A549 (cell line): ENCODE measurements around the gene SDC1. TPM values are rescaled to one million over a fixed set of nuclear protein-coding genes. Genes with fewer than 3 reads are reported as not detected.

Experiments used
- ATAC-seq, 2 experiments: fragments of 200-7000 bp in 1 of 2; fragments of >200 bp in 1 of 2; cut with Nextera tagmentation in 1 of 2; cut with Tn5 transposase in 1 of 2; 3 replicates each; pipeline versions ENCODE4 v1.8.0 to v1.9.1; 2018 to 2020; ENCODE audit warnings: mild to moderate bottlenecking in 1 of 2, moderate library complexity in 1 of 2
- CTCF ChIA-PET: fragments of 300-600 bp; sonication (Branson Sonifier 250); formaldehyde crosslinking; extraction: SDS; loops from one replicate; lab custom pipeline; 2021; ENCODE audit warnings: antibody characterized with exemption, inconsistent platforms; lab: Yijun Ruan, JAX
- POLR2A ChIA-PET: fragments of 350-600 bp; formaldehyde crosslinking; extraction: SDS; loops from one replicate; lab custom pipeline; 2021; ENCODE audit warnings: antibody characterized with exemption, inconsistent platforms; lab: Yijun Ruan, JAX
- DNase-seq, 2 experiments: peaks; one replicate each; pipeline versions ENCODE4 v3.0.0 to v3.0.0-alpha.2; 2011 to 2016; ENCODE audit warnings: low read depth in 1 of 2, low spot score in 1 of 2
- FAIRE-seq: peaks from 2 replicates; lab custom pipeline; 2011; peaks lifted over from hg19 to GRCh38; lab: Jason Lieb, UNC
- H3K27ac ChIP-seq, 2 experiments: fragments of >200 bp; sonication (Bioruptor Twin); formaldehyde crosslinking; 3 replicates each; pipeline ENCODE4 v1.5.1; 2016 to 2017
- H3K4me1 ChIP-seq: fragments of >200 bp; sonication (Bioruptor Twin); formaldehyde crosslinking; 3 replicates; pipeline ENCODE4 v1.6.1; 2016
- H3K4me2 ChIP-seq: fragments of >200 bp; sonication (Bioruptor Twin); formaldehyde crosslinking; 3 replicates; pipeline ENCODE4 v1.6.1; 2016
- H3K4me3 ChIP-seq: fragments of >200 bp; sonication (Bioruptor Twin); formaldehyde crosslinking; 3 replicates; pipeline ENCODE4 v1.5.1; 2016
- H3K9me3 ChIP-seq: fragments of >200 bp; sonication (Bioruptor Twin); formaldehyde crosslinking; 3 replicates; pipeline ENCODE4 v1.6.1; 2016
- BHLHE40 ChIP-seq: IDR thresholded peaks from 2 replicates; pipeline ENCODE4 v1.6.1; 2012; ENCODE audit warnings: low read depth, low read length, inconsistent platforms
- CHD4 ChIP-seq: fragments of 200-600 bp; sonication (generic); IDR thresholded peaks from 2 replicates; pipeline ENCODE4 v1.6.1; 2016; ENCODE audit warnings: antibody characterized with exemption, mild to moderate bottlenecking, borderline replicate concordance
- EHF ChIP-seq: fragments of 250-450 bp; sonication (Bioruptor Pico); IDR thresholded peaks from 2 replicates; pipeline ENCODE4 v1.5.0; 2020; ENCODE audit warnings: mild to moderate bottlenecking
- EHMT2 ChIP-seq: fragments of 200-600 bp; sonication (generic); IDR thresholded peaks from 2 replicates; pipeline ENCODE4 v1.6.1; 2016; ENCODE audit warnings: antibody characterized with exemption, low read depth, mild to moderate bottlenecking, moderate library complexity
- EP300 ChIP-seq, 2 experiments: fragments of >200 bp; sonication (Bioruptor Twin); formaldehyde crosslinking; IDR thresholded peaks; 2 replicates in 1 of 2; 3 replicates in 1 of 2; pipeline ENCODE4 v1.6.1; 2016 to 2017
- ESRRA ChIP-seq: fragments of 150-350 bp; IDR thresholded peaks from 2 replicates; pipeline ENCODE4 v1.6.1; 2014; ENCODE audit warnings: mild to moderate bottlenecking, low read length, borderline replicate concordance
- FOXS1 ChIP-seq: fragments of 250-450 bp; sonication (Bioruptor Pico); IDR thresholded peaks from 2 replicates; pipeline ENCODE4 v1.5.0; 2020; ENCODE audit warnings: mild to moderate bottlenecking, moderate library complexity
- HOXA7 ChIP-seq: fragments of 250-450 bp; sonication (Bioruptor Pico); IDR thresholded peaks from 2 replicates; pipeline ENCODE4 v1.5.0; 2020; ENCODE audit warnings: mild to moderate bottlenecking, moderate library complexity
- HOXB13 ChIP-seq: fragments of 250-450 bp; sonication (Bioruptor Pico); IDR thresholded peaks from 2 replicates; pipeline ENCODE4 v1.5.0; 2020; ENCODE audit warnings: low read depth, mild to moderate bottlenecking, moderate library complexity
- KDM1A ChIP-seq: fragments of 200-600 bp; sonication (generic); IDR thresholded peaks from 2 replicates; pipeline ENCODE4 v1.6.1; 2016; ENCODE audit warnings: low read depth, mild to moderate bottlenecking
- NPAS2 ChIP-seq: fragments of 250-450 bp; sonication (Bioruptor Pico); IDR thresholded peaks from 2 replicates; pipeline ENCODE4 v1.8.0; 2022; ENCODE audit warnings: mild to moderate bottlenecking, moderate library complexity, borderline replicate concordance
- NR3C1 ChIP-seq: fragments of >200 bp; sonication (Bioruptor Twin); formaldehyde crosslinking; IDR thresholded peaks from 3 replicates; pipeline ENCODE4 v1.6.1; 2017
- RARB ChIP-seq: fragments of 250-450 bp; sonication (Bioruptor Pico); IDR thresholded peaks from 2 replicates; pipeline ENCODE4 v1.8.0; 2021; ENCODE audit warnings: mild to moderate bottlenecking, moderate library complexity
- RFX5 ChIP-seq: fragments of 450-650 bp; IDR thresholded peaks from 2 replicates; pipeline ENCODE4 v1.7.1; 2014; ENCODE audit warnings: antibody characterized with exemption, mild to moderate bottlenecking, moderate library complexity
- RNF2 ChIP-seq: fragments of 200-600 bp; sonication (generic); IDR thresholded peaks from 2 replicates; pipeline ENCODE4 v1.6.1; 2016; ENCODE audit warnings: low read depth, mild to moderate bottlenecking, antibody characterized with exemption, moderate library complexity, borderline replicate concordance
- TP53 ChIP-seq: fragments of 250-450 bp; sonication (Bioruptor Pico); IDR thresholded peaks from 2 replicates; pipeline ENCODE4 v1.5.0; 2021; ENCODE audit warnings: mild to moderate bottlenecking, moderate library complexity
- ZSCAN20 ChIP-seq: fragments of 250-450 bp; sonication (Bioruptor Pico); IDR thresholded peaks from 2 replicates; pipeline ENCODE4 v1.8.0; 2022; ENCODE audit warnings: mild to moderate bottlenecking, moderate library complexity
- WGBS: methylation state at CpG from one replicate; pipeline ENCODE4 v1.1.6; 2017; ENCODE audit errors: missing lambda C conversion rate; 5-methylcytosine and 5-hydroxymethylcytosine counted together
- polyA plus RNA-seq, 4 experiments: library from polyadenylated mRNA; depleted of rRNA in 3 of 4; stranded (reverse); fragments of >200 nt; fragmentation: RNase III in 1 of 4; extraction: RNeasy Plus Mini Kit Qiagen cat#74134 plus additional on column Dnase treatment in 1 of 4; gene quantifications; 2 replicates in 3 of 4; 3 replicates in 1 of 4; pipeline ENCODE4 v1.2.3, GENCODE V29; 2011 to 2017
- TF ChIP-seq, protein P1 (sequence below): fragments of >200 bp; sonication (Bioruptor Twin); formaldehyde crosslinking; IDR thresholded peaks from 3 replicates; pipeline ENCODE4 v1.5.1; 2016
- TF ChIP-seq, protein P2 (sequence below): IDR thresholded peaks from 2 replicates; pipeline ENCODE4 v1.6.1; 2012

The SDC1 gene
- polyA plus RNA-seq, 2 of the 4 experiments (the other 2 are of a cell fraction), result 116 to 171 TPM

DNA sequence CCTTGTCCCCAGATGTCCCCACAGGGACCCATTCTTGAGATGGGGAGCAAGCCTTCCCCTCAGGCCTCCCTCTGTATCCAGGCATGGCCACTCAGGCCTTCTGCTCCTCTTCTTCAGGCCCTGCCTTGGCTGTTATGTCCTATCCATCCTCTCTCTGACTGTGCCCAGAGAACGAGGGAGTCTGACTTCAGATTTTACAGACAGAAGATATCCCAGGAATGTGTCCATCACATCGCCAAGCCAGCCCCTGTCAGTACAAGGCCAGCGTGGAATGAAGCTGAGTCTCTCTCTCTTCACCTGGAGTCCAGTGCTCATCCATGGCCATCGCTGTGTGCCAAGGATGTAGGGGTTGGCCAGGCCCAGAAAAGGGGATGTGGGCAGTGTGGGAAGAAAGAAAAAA is 57.6 kb downstream of the SDC1 start (continued):
- TF ChIP-seq EHF (CRISPR knock-in tag) (no peak), NPAS2 (CRISPR knock-in tag) (no peak), EHMT2 (no peak), HOXA7 (CRISPR knock-in tag) (no peak)
- TF ChIP-seq, protein P1, sequence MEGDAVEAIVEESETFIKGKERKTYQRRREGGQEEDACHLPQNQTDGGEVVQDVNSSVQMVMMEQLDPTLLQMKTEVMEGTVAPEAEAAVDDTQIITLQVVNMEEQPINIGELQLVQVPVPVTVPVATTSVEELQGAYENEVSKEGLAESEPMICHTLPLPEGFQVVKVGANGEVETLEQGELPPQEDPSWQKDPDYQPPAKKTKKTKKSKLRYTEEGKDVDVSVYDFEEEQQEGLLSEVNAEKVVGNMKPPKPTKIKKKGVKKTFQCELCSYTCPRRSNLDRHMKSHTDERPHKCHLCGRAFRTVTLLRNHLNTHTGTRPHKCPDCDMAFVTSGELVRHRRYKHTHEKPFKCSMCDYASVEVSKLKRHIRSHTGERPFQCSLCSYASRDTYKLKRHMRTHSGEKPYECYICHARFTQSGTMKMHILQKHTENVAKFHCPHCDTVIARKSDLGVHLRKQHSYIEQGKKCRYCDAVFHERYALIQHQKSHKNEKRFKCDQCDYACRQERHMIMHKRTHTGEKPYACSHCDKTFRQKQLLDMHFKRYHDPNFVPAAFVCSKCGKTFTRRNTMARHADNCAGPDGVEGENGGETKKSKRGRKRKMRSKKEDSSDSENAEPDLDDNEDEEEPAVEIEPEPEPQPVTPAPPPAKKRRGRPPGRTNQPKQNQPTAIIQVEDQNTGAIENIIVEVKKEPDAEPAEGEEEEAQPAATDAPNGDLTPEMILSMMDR, result no peak
- TF ChIP-seq, protein P2, sequence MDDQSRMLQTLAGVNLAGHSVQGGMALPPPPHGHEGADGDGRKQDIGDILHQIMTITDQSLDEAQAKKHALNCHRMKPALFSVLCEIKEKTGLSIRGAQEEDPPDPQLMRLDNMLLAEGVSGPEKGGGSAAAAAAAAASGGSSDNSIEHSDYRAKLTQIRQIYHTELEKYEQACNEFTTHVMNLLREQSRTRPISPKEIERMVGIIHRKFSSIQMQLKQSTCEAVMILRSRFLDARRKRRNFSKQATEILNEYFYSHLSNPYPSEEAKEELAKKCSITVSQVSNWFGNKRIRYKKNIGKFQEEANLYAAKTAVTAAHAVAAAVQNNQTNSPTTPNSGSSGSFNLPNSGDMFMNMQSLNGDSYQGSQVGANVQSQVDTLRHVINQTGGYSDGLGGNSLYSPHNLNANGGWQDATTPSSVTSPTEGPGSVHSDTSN, result no peak

DNA sequence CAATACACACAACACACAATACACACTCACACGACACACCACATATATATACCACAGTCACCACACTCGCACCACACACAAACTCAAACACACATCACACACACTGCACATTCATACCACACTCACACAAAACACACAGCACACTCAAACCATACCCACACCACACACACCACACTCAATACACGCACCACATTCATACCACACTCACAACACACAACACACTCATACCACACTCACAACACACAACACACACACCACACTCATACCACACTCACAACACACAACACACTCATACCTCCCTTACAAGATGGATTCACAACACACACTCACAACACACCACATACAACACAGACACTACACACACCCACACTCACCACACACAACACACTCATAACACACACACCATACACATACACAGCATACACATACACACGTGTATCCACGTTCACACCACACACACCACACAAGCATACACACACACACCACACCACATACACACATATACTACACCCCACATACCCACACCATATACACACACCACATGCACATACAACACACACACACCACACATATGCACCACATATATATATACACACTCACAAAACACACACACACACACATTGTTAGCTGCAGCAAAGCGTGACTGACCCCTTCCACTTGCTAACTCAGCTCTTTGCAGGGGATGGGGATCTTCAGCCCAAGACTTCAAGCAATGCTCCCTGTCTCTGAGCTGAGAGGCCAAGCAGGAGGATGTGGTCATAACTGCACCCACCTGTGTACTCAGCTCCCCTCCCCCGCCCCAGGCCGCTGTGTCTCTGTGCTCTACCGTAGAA is 59.0 kb downstream of the SDC1 start:
- no peak for FAIRE-seq
- peak; percentile 13 to 15; a peak in 3 of 6 replicates for ATAC-seq
- H3K4me2 ChIP-seq, result peak overlapping the region; percentile 55
- POLR2A ChIA-PET, result no interaction called here
- H3K4me1 ChIP-seq, result peaks cover 29% of the 10 kb centered on the region
- no peak for TF ChIP-seq BHLHE40
- CTCF ChIA-PET, result interaction anchor here (0.8 to 3.0 kb wide), 7 partner anchors 11 to 61 kb away, joined by 4 to 21 read pairs (median 6); partner anchors contain the start of gene SDC1
- no peaks in the 10 kb centered on the region for H3K9me3 ChIP-seq
- 75% methylated on average over 9 of the region's 9 CpGs for WGBS
- DNase-seq, result no peak
- H3K4me3 ChIP-seq, result no peak overlapping the region
- H3K27ac ChIP-seq, result peak overlapping the region; percentile 71 to 81

DNA sequence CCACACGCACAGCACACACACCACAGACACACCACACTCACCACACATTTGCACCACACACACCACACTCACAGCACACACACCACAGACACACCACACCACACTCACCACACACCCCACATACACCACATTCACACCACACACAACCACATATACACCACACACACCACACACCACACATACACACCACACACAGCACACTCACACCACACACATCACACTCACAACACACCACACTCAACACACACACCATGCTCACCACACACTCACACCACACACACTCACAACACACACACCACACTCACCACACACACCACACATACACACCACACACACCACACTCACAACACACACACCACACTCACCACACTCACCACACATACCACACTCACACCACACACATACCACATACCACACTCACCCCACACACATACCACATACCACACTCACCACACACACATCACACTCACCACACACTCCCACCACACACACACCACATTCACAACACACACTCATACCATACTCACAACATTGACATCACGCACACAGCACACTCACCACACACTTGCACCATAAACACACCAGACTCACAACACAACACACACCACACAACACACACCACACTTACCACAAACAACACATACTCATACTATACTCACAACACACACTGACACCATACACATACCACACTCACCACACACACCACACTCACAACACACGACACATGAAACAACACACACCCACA is 60.0 kb downstream of the SDC1 start:
- no peak overlapping the region for H3K4me3 ChIP-seq
- peaks cover 29% of the 10 kb centered on the region for H3K4me1 ChIP-seq
- POLR2A ChIA-PET, result no interaction called here
- 0 out of 2 replicates have a peak, but pooled peaks have one; percentile 63 for TF ChIP-seq CHD4
- TF ChIP-seq, protein P2, result no peak
- WGBS, result 92% methylated on average over 3 of the region's 3 CpGs
- H3K9me3 ChIP-seq, result 0 out of 3 replicates have a peak, but pooled peaks cover under 1% of the 10 kb centered on the region
- ATAC-seq (no peak), DNase-seq (no peak), FAIRE-seq (peak; percentile 76)
- H3K4me2 ChIP-seq, result no peak overlapping the region
- CTCF ChIA-PET, result interaction anchor here (1.3 to 3.5 kb wide), 4 partner anchors 13 to 57 kb away, joined by 3 to 11 read pairs (median 4); no protein-coding TSS in a partner anchor
- peak overlapping the region; percentile 0 to 81; a peak in 4 of 6 replicates for H3K27ac ChIP-seq

DNA sequence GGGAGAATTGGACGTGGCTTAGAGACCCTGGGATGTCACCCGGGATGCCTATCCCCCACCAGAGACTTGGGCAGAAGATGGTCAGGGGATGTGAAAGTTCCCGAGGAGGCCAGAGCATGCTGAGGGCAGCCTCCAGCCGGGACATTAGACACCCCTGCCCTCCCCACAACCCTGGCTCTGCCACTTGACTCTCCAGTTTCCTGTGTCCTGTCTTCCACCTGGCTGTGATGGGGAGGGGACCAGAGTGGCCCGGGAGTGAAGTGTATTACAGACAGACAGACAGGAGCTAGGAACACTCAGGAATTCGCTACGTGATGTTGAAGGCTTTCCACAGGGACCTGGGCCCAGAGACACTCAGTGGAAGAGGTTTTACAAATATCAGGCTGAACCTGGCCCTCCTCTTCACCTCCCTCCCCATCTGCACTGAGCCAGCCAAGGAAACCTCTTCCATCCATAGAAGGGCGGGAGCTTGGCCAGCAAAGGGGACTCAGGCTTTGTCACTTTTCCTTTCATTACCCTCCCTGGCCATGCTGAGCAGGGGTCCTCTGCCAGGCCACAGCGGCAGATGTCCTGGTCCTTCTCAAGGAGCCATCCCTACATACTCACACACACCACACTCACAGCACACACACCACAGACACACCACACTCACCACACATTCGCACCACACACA is 60.7 kb downstream of the SDC1 start:
- ATAC-seq (peak; percentile 57 to 66), FAIRE-seq (no peak), DNase-seq (peak; percentile 58 to 64)
- ChIA-PET CTCF (interaction anchor here (1.2 to 3.5 kb wide), 6 partner anchors 12 to 61 kb away, joined by 3 to 11 read pairs (median 4); partner anchors contain the start of gene SDC1), POLR2A (no interaction called here)
- Histone ChIP-seq H3K4me3 (no peak overlapping the region), H3K27ac (peak overlapping the region; percentile 0 to 81; a peak in 4 of 6 replicates), H3K4me1 (peaks cover 29% of the 10 kb centered on the region), H3K9me3 (peaks cover 7% of the 10 kb centered on the region; the same call in 1 of the 3 replicates), H3K4me2 (no peak overlapping the region)
- 75% methylated on average over 9 of the region's 10 CpGs for WGBS
- TF ChIP-seq ESRRA, result no peak
- no peak for TF ChIP-seq HOXB13 (CRISPR knock-in tag)
- no peak for TF ChIP-seq RNF2
- no peak for TF ChIP-seq FOXS1 (CRISPR knock-in tag)
- no peak for TF ChIP-seq EHMT2
- TF ChIP-seq ZSCAN20 (CRISPR knock-in tag), result no peak
- no peak for TF ChIP-seq TP53 (CRISPR knock-in tag)
- no peak for TF ChIP-seq HOXA7 (CRISPR knock-in tag)
- TF ChIP-seq CHD4, result no peak
- TF ChIP-seq RARB (CRISPR knock-in tag), result no peak
- TF ChIP-seq RFX5, result no peak
- TF ChIP-seq KDM1A, result no peak
- TF ChIP-seq NR3C1, result no peak
- no peak for TF ChIP-seq EP300 (IDR thresholded peaks at IDR 0.05)
